Inflammatory macrophage treated with lipopolysaccharide for 4 hours (primary cell): ENCODE results near the gene SEMA5A.

Experiments used
- DNase-seq: peaks from one replicate; pipeline ENCODE4 v3.0.0-alpha.2; 2020

Gene SEMA5A

GRCh38 chr5:9468060-9468388 lies 77.9 kb downstream of the SEMA5A start:
- no peak for DNase-seq

GRCh38 chr5:9467199-9468059 lies 78.4 kb downstream of the SEMA5A start:
- DNase-seq: no peak

DNA sequence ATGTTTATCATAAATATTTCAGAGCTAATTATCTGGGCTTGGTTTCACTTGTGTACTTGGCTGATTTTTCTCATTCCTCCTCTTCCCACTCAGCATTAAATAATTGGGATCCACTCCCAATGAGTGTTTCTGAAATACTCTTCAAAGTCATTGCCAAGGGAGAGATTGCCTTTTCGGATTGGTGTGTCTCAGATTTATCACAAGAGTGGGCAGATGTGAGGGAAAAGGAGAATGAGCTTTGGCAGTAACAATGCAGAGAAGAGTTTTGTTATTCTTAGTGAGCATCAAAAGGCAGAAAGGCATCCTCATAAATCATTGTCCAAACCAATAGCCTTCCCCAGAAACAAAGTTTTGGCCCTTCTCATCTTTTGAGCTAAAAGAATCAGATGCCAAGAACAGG lies 79.2 kb downstream of the SEMA5A start:
- no peak for DNase-seq

GRCh38 chr5:9464478-9464877 lies 81.4 kb downstream of the SEMA5A start:
- DNase-seq: no peak

GRCh38 chr5:9462109-9462508 lies 83.8 kb downstream of the SEMA5A start:
- DNase-seq: no peak

- no peak for DNase-seq
These were observed 84.8 kb downstream of the SEMA5A start for GRCh38 chr5:9460885-9461645.

DNA sequence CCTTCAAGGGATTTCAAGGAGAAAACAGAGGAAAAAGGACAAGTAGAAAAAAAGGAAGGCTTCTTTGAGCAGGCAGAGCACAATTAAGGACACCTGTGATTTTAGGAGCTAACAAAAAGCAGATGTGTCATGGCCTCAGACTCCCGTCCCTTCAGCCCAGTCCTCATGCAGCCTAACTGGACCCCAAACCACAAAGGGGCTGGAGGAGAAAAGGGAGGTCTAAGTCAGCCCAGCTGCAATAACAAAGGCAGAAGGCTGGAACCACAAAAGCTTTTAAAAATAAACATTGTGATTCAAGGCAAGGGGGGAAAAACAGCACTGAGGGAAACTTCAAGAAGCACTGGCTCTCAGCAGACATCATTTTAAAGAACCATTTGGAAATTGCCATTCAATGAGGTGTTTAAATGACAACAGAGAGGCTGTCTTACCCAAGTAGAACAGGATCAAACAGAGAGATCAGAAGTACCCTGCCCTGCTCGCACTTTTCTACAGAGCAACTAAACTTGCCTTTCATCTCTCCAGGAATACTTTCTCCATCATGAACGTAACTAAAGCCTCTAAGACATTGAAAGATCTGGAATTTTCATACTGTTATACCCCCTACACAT lies 89.3 kb downstream of the SEMA5A start:
- no peak for DNase-seq

DNA sequence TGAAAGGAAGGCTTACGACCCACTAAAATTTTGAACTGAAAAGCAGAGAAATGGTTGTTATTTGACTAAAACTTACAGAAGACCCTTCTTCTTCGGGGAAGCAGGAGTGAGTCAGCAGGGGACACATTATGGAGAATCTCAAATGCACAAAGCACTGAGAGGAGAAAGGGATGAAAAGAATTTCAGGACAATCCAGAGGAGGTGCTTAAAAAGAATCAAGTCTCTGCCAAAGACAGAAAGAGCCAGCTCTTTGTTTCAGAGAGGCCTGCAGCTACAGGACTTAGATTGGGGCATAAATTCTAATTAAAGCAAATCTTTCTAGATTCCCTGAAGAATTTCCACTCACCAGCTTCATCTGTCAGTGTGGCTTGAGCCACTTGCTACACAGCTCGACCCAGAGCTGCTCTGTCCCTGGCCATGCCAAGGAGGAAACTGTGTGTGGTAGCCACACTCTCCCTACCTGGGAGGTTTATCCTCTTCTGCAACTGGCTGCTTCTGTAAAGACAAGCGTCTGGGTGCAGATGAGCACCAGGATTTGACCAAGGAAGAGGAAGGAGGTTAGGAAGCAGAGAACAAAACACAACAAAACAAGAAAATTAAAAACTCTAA lies 89.9 kb downstream of the SEMA5A start:
- no peak for DNase-seq

DNA sequence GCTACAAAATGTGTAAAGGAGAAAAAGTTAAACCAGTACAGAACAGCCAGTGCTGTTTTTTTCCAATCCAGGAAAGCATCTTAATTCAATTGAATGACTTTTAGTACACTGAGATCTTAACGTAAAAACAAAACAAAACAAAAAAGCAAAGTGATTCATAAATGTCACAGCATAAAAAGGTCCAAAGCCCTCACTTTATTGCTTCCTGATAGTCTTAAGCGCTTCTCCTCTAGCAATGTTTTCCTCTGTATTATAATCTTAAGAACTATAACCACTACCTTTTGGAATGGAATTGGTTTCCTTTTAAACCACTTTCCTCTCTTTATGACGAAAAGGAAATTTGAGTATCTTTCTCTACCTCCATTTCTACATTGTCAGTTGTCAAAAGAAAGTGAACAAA lies 91.4 kb downstream of the SEMA5A start:
- no peak for DNase-seq

DNA sequence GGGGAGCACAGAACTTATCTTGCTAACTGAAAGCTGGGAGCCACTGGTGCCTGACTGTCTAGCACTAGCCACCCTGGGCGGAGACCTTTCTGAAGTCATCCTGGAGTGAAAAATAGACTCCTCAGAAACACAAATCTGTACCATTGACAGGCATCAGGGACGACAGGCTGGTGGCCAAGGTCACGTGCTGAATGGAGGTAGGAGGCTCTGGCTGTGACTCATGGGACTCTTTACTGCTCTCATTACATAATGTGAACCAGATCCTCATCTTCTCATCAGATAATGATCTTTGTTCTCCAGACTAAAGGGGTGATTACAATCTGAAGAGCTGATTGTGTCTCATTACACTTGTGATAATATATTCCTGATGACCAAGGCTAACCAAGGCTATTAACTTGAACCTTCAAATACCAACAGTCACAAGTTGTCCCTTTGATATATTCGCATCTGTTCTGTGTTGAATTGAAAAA lies 91.8 kb downstream of the SEMA5A start:
- no peak for DNase-seq

DNA sequence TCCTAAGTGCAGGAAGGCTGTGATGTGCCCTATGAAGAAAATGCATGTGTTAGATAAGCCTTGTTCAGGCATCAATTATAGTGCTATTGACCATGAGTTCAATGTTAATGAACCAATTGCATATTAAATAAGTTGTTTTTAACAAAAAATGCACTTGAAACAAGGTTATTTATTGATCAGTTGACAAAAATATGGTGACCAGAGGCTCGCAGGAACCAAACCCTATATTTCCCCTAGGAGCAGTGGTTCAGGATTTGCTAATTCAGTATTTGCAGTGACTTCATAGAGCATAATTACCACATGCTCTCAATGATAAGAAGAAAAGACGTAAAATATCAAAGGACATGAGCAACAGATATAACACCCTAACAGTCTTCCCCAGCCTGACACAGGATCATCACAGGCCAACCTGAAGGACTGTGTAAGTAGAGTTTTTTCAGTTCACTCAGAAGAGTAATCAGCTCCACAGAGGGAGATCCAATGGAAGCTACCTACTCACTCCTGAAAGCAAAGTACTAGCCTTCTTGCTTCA lies 92.3 kb downstream of the SEMA5A start:
- DNase-seq: no peak

DNA sequence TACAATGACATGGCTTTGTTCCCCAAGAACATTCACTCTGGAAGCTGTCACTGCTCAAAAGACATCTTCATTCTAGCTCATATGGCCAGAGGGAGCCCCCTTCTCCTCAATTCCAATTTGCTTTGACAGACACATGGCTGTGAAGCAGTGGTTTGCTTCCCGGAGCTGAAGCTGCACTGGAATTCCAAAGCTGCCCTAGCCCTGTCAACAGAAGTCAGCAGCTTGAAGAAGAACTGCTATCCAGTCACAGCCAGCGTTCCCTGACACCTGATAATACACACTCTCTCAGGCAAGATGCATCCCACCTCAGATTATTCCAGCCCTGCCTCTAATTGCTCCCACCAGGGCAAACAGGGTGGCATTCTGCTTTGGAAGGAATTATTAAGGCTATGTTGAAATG lies 93.7 kb downstream of the SEMA5A start:
- no peak for DNase-seq

- no peak for DNase-seq
These were observed 94.8 kb downstream of the SEMA5A start for GRCh38 chr5:9451037-9451436.

DNA sequence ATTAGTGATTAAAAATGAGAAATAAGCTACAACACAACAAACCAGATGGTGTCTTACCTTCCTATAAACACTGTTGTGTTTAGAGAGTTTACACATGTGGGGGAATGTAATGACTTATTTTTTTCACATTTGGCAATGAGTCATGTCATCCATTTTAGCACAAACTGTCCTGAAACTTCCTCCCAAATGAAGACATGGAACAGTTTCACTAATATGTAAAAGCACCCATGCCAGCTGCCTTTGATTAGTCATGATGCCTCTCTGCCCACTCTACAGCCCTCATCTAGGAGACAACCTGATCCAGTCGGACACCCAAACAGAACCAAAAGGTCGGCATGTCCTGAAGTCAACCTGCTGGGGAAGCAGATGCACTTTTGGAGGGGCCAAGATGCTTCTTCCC lies 98.2 kb downstream of the SEMA5A start:
- DNase-seq: peak; percentile 12

DNA sequence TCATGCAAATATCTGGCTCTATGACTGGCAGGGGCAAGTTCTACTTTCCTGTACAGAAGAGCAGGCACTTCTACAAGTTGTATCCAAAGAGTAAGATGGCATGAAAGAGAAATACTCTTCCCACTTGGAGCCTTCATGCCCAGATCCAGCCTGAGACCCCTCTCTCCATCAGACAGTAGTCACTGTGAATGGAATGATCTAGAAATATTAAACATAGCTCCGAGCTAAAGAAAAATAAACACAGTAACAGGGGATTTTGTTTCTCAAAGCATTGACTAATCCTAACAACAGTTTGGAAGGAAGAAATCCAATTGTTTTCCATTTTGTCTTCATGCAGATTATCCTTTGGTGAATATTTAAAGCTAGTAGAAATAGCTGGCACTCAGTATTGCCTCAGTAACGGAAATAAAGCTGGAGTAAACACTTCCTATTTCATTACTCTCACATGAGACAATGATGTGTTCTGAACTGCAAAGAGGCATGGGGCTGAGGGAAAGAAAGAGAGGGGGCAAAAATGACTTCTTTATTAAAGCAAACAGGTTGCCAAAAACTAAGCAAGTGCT lies 100.0 kb downstream of the SEMA5A start:
- peak; percentile 19 for DNase-seq

GRCh38 chr5:9444346-9444745 lies 101.5 kb downstream of the SEMA5A start:
- DNase-seq: no peak

DNA sequence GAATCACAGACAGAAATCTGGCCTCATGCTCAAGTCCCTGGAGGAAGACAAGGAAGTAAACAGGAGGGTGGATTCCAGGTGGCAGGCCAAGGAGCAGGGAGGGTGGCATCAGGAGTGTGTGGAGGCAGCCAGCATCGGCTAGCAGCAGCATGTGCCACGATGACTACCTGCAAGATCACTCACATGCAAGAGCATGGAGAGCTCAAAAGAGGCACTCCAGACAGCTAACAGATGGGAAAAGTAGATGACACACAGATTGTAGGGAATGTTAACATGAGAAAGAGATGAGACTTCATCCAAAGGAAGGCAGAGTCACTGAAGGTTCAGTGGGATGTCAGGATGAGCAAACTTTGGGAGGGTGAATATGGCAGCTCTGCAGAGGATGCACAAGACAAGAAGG lies 104.3 kb downstream of the SEMA5A start:
- DNase-seq: no peak

- DNase-seq: no peak
These were observed 105.4 kb downstream of the SEMA5A start for GRCh38 chr5:9440517-9440916.

DNA sequence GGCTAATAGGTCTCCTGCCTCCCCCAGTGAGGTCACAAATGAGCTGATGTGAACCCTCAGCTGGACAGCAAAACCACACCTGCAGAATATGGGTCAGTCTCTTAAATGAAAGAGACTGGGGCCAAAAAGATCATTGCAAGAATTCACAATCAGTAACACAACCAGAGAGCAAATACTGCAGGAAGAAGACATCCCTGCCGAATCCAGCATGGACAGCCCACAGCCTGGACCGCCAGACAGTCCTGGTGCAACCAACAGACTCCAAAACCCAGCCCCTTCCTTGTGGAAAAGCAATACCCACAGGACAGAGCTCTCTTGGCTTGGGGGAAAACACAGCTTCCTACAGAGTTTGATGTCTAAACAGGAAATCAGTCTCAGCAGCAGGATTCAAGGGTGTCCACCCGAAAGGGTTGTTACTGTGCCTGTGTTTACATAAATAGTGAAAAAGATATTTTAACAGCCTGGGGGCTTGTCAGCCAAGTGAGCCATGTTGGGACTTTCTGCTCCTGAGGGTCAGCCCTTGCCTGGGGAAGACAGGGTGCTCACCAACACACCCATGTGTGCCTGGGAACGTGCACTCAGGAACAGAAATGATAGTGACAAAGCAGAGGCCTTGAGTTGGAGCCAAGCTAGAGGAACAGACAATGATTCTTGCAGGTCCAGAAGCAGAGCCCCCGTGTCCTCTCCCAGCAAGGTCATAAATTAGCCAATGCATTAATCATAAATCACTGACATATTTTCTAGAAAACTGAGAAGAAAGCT lies 106.2 kb downstream of the SEMA5A start:
- no peak for DNase-seq

DNA sequence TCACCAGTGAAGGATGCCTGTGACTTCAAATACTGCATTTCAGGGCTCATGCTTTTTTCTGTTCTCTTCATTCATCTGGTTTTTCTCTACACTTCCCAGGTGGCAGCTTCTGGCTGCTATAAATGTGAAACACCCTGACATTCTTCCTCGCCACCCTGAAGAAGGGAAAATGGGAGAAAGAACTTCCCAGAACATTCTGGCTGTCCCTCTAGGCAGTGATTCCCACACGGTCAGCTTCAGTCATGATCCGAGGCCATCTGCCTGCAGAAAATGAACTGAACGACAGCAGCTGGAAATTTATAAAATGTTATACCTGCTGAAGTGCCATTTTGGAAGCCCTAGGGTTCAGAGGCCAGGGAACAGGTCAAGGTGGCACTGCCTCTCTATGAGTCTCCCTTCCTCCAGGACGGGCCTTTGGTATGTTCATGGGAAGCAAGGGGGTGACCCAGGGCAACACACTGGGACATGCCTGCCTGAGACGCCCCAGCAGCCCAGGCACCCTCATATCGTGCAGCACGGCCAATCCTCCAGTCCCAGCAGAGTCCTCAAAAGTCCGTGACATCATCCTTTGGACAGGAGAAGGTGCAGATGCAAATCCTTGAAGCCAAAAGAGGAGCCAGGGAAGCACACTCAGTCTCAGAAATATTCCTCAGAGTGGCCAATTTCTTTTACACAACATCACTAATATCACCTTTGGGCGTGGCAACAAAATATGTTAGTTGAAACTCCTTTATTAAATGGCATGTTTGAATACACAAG lies 107.1 kb downstream of the SEMA5A start:
- DNase-seq: no peak

DNA sequence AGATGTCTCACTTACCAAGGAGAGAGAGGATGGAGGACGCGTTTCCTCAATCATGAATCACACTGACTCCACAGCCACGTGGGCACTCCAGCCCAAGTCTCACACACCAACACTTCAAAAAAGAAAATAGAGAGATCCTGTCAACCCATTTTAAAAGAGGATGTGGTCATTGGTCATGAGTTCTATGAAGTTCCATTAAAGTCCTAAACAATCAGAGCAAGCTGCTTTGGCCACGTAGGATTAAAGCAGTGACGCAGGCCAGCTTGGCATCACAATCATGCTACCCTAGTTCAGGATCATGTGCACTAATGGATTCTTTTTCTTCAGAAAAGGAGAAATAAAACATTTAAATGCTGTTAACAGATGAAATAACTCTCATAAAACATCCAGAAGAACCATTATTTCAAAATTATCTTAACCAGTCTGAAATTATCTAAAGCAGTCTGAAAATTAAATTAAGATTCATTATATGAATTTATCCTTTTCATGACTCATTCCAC lies 108.1 kb downstream of the SEMA5A start:
- DNase-seq: peak; percentile 70
